HepG2 (cell line): ENCODE results near the gene CREBBP. TPM values are rescaled to one million over a fixed set of nuclear protein-coding genes. Genes with fewer than 3 reads are reported as not detected.

Experiments used
- CC2D1A ChIP-seq: sonication (generic); formaldehyde crosslinking; IDR thresholded peaks from 2 replicates; pipeline ENCODE4 v1.8.1; 2023; ENCODE audit warnings: mild to moderate bottlenecking, missing genetic modification reagents
- CENPX ChIP-seq: sonication (generic); formaldehyde crosslinking; IDR thresholded peaks from 2 replicates; pipeline ENCODE4 v1.9.0; 2021; ENCODE audit warnings: mild to moderate bottlenecking, missing genetic modification reagents, moderate library complexity
- FOXJ3 ChIP-seq: sonication (generic); formaldehyde crosslinking; IDR thresholded peaks from 2 replicates; pipeline ENCODE4 v1.4.0; 2020; ENCODE audit warnings: missing genetic modification reagents, mild to moderate bottlenecking, borderline replicate concordance
- KAT7 ChIP-seq: IDR thresholded peaks from 2 replicates; pipeline ENCODE4 v1.6.1; 2018; ENCODE audit warnings: borderline replicate concordance, missing compliant biosample characterization
- MAF1 ChIP-seq: sonication (generic); formaldehyde crosslinking; IDR thresholded peaks from 2 replicates; pipeline ENCODE4 v1.5.0; 2020; ENCODE audit warnings: missing genetic modification reagents, borderline replicate concordance
- RBM39 ChIP-seq: fragments of 200-400 bp; formaldehyde crosslinking; IDR thresholded peaks from one replicate; pipeline ENCODE4 v1.6.1; 2018; ENCODE audit warnings: antibody characterized with exemption, mild to moderate bottlenecking, low read depth, low read length; ENCODE audit not compliant: poor library complexity, severe bottlenecking
- RNF2 ChIP-seq: fragments of 450-650 bp; conservative IDR thresholded peaks from 2 replicates; pipeline ENCODE4 v1.6.1; 2016; ENCODE audit warnings: low read depth
- ZNF317 ChIP-seq: sonication (generic); formaldehyde crosslinking; IDR thresholded peaks from 2 replicates; pipeline ENCODE4 v1.5.0; 2020; ENCODE audit warnings: mild to moderate bottlenecking, missing genetic modification reagents
- ZNF430 ChIP-seq: sonication (generic); formaldehyde crosslinking; IDR thresholded peaks from 2 replicates; pipeline ENCODE4 v1.9.0; 2021; ENCODE audit warnings: mild to moderate bottlenecking, missing genetic modification reagents
- ZNF615 ChIP-seq: sonication (generic); formaldehyde crosslinking; IDR thresholded peaks from 2 replicates; pipeline ENCODE4 v1.5.0; 2020; ENCODE audit warnings: mild to moderate bottlenecking, missing genetic modification reagents, borderline replicate concordance
- ZNF674 ChIP-seq: sonication (generic); formaldehyde crosslinking; IDR thresholded peaks from 2 replicates; pipeline ENCODE4 v1.5.0; 2020; ENCODE audit warnings: low read depth, mild to moderate bottlenecking, missing genetic modification reagents
- ZSCAN30 ChIP-seq: sonication (generic); formaldehyde crosslinking; IDR thresholded peaks from 2 replicates; pipeline ENCODE4 v1.5.0; 2020; ENCODE audit warnings: mild to moderate bottlenecking, missing genetic modification reagents
- polyA plus RNA-seq, 8 experiments: library from polyadenylated mRNA; depleted of rRNA in 3 of 8; stranded (reverse) in 7 of 8; unstranded in 1 of 8; fragments of >200 nt; fragmentation: Illumina TruSeq in 4 of 8; extraction: Trizol in 4 of 8; gene quantifications; 2 replicates each; pipeline versions ENCODE4 v1.2.1 to v1.2.3, GENCODE V29; 2011 to 2016; ENCODE audit warnings: low read depth in 4 of 8, missing spikeins in 1 of 8, mixed read lengths in 1 of 8; ENCODE audit not compliant: insufficient read depth in 1 of 8
- total RNA-seq, 5 experiments: library from RNA; depleted of rRNA; stranded (reverse); fragments of >200 nt; fragmentation: Illumina TruSeq; extraction: Trizol; gene quantifications; 2 replicates each; pipeline ENCODE4 v1.2.3, GENCODE V29; 2016; ENCODE audit warnings: low read depth in 1 of 5
- TF ChIP-seq, protein P1 (sequence below): sonication (generic); formaldehyde crosslinking; IDR thresholded peaks from 2 replicates; pipeline ENCODE4 v1.4.0; 2020; ENCODE audit warnings: missing genetic modification reagents, mild to moderate bottlenecking, borderline replicate concordance
- TF ChIP-seq, protein P2 (sequence below): sonication (generic); formaldehyde crosslinking; IDR thresholded peaks from 2 replicates; pipeline ENCODE4 v1.9.0; 2022; ENCODE audit warnings: missing genetic modification reagents, mild to moderate bottlenecking, borderline replicate concordance

CREBBP gene
- total and polyA plus RNA-seq, 2 of the 13 experiments (the other 11 are each of a cell fraction or from before 2014, with no cell fraction given) = 5.3 to 10.4 TPM

DNA sequence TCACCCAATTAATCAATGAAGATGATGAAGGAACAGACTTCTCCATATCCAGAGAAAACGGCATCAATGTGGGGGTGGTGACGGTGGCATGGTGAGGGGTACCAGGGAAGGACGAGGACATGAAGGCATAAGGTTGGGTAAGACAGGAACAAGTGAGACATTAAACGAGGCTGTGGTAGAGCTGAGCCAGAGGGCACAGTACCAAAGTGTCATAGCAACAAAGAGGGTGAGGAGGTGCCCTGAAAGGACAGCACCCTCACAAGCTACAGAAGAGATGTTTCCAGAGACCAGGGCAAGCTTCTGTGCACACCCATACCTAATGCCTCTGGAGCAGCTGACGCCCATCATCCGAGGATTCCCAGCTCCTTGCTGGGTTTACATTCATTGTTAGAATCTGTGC lies 105.7 kb downstream of the CREBBP start (continued):
- TF ChIP-seq, protein P1, sequence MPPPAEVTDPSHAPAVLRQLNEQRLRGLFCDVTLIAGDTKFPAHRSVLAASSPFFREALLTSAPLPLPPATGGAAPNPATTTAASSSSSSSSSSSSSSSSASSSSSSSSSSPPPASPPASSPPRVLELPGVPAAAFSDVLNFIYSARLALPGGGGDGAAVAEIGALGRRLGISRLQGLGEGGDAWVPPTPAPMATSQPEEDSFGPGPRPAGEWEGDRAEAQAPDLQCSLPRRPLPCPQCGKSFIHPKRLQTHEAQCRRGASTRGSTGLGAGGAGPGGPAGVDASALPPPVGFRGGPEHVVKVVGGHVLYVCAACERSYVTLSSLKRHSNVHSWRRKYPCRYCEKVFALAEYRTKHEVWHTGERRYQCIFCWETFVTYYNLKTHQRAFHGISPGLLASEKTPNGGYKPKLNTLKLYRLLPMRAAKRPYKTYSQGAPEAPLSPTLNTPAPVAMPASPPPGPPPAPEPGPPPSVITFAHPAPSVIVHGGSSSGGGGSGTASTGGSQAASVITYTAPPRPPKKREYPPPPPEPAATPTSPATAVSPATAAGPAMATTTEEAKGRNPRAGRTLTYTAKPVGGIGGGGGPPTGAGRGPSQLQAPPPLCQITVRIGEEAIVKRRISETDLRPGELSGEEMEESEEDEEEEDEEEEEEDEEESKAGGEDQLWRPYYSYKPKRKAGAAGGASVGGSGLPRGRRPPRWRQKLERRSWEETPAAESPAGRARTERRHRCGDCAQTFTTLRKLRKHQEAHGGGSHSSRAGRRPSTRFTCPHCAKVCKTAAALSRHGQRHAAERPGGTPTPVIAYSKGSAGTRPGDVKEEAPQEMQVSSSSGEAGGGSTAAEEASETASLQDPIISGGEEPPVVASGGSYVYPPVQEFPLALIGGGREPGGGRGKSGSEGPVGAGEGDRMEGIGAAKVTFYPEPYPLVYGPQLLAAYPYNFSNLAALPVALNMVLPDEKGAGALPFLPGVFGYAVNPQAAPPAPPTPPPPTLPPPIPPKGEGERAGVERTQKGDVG (CRISPR knock-in tag) = no peak
- TF ChIP-seq CC2D1A (CRISPR knock-in tag) (no peak), KAT7 (CRISPR knock-in tag) (no peak), ZNF317 (no peak), RBM39 (no peak), MAF1 (CRISPR knock-in tag) (no peak), ZNF615 (no peak), FOXJ3 (CRISPR knock-in tag) (no peak), ZNF430 (CRISPR knock-in tag) (no peak), CENPX (no peak), ZNF674 (no peak), RNF2 (no peak), ZSCAN30 (CRISPR knock-in tag) (no peak)
- TF ChIP-seq, protein P2, sequence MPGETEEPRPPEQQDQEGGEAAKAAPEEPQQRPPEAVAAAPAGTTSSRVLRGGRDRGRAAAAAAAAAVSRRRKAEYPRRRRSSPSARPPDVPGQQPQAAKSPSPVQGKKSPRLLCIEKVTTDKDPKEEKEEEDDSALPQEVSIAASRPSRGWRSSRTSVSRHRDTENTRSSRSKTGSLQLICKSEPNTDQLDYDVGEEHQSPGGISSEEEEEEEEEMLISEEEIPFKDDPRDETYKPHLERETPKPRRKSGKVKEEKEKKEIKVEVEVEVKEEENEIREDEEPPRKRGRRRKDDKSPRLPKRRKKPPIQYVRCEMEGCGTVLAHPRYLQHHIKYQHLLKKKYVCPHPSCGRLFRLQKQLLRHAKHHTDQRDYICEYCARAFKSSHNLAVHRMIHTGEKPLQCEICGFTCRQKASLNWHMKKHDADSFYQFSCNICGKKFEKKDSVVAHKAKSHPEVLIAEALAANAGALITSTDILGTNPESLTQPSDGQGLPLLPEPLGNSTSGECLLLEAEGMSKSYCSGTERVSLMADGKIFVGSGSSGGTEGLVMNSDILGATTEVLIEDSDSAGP (CRISPR knock-in tag) = no peak
- TF ChIP-seq, all 625 proteins: peak for 0
